Kidney epithelial cell (primary cell): ENCODE measurements around the gene VNN1. TPM values are rescaled to one million over a fixed set of nuclear protein-coding genes. Genes with fewer than 3 reads are reported as not detected.

Experiments used
- DNase-seq: peaks from one replicate; pipeline ENCODE4 v3.0.0-alpha.2; 2010; ENCODE audit warnings: low read depth
- H3K27me3 ChIP-seq: 2 replicates; pipeline ENCODE4 v1.6.0; 2011; ENCODE audit warnings: low read length; ENCODE audit not compliant: control insufficient read depth, insufficient read depth
- H3K36me3 ChIP-seq: 2 replicates; pipeline ENCODE4 v1.5.1; 2011; ENCODE audit warnings: low read length; ENCODE audit not compliant: control insufficient read depth, insufficient read depth
- H3K4me3 ChIP-seq: 2 replicates; pipeline ENCODE4 v1.5.1; 2011; ENCODE audit warnings: low read depth, mild to moderate bottlenecking, control low read depth, low read length
- CTCF ChIP-seq: IDR thresholded peaks from 2 replicates; pipeline ENCODE4 v1.5.1; 2011; ENCODE audit warnings: mild to moderate bottlenecking, moderate library complexity, low read length, control low read depth, inconsistent platforms; ENCODE audit not compliant: insufficient read depth, poor library complexity, severe bottlenecking
- total RNA-seq: library from RNA; depleted of rRNA; stranded (reverse); fragments of >200 nt; gene quantifications from 2 replicates; pipeline ENCODE4 v1.2.3, GENCODE V29; 2015

VNN1 gene
- total RNA-seq, 1 donor from 2014 or later = 0.21 TPM

- no peak for DNase-seq
Observed at GRCh38 chr6:132634796-132635195, 79.1 kb downstream of the VNN1 start.

GRCh38 chr6:132633362-132633761 is 80.5 kb downstream of the VNN1 start:
- TF ChIP-seq CTCF = no peak

More at GRCh38 chr6:132634796-132635195, 79.1 kb downstream of the VNN1 start:
- H3K36me3 ChIP-seq = no peaks in the 10 kb centered on the region
- H3K4me3 ChIP-seq = no peak overlapping the region
- no peak for TF ChIP-seq CTCF
- H3K27me3 ChIP-seq = no peaks in the 10 kb centered on the region

More at GRCh38 chr6:132633362-132633761, 80.5 kb downstream of the VNN1 start:
- H3K36me3 ChIP-seq = no peaks in the 10 kb centered on the region
- DNase-seq = no peak
- H3K4me3 ChIP-seq = no peak overlapping the region
- no peaks in the 10 kb centered on the region for H3K27me3 ChIP-seq

Other genes with a start within 250 kb of the VNN1 start
- gene STX7, start 200.9 kb downstream of the VNN1 start, total RNA-seq = 35.8 and 42.2 TPM in 2 replicates
- not detected in 2 replicates for gene TAAR9, start 175.8 kb downstream of the VNN1 start, total RNA-seq
- not detected in 2 replicates for gene TAAR8, start 161.4 kb downstream of the VNN1 start, total RNA-seq
- gene TAAR6, start 143.7 kb downstream of the VNN1 start, total RNA-seq = not detected in 2 replicates
- gene TAAR5, start 124.3 kb downstream of the VNN1 start, total RNA-seq = not detected in 2 replicates
- not detected in 2 replicates for gene TAAR2, start 89.8 kb downstream of the VNN1 start, total RNA-seq
- gene TAAR1, start 54.9 kb downstream of the VNN1 start, total RNA-seq = not detected in 2 replicates
- gene VNN2, start 43.8 kb upstream of the VNN1 start, total RNA-seq = 0.33 TPM in 1 of 2 replicates, not detected in the other
- gene SLC18B1, start 84.6 kb upstream of the VNN1 start, total RNA-seq = 10.7 and 11.9 TPM in 2 replicates
- gene RPS12, start 100.5 kb upstream of the VNN1 start, total RNA-seq = 3,542 and 3,676 TPM in 2 replicates